ENCODE results near the gene HCRTR1.

HCRTR1 gene

GRCh38 chr1:31654474-31654776 is 36.9 kb downstream of the HCRTR1 start:
- Mint-ChIP-seq H3K4me1 (ENCODE audit: low read depth) (no peaks in the 10 kb centered on the region), H3K9me3 (no peaks in the 10 kb centered on the region), H3K27me3 (ENCODE audit: low read depth) (peaks cover 16% of the 10 kb centered on the region), H3K36me3 (ENCODE audit: low read depth) (no peaks in the 10 kb centered on the region), H3K27ac (no peak overlapping the region), H3K4me3 (no peak overlapping the region)

- H3K27ac Mint-ChIP-seq = no peak overlapping the region
- no peak overlapping the region for H3K4me3 Mint-ChIP-seq
- H3K4me1 Mint-ChIP-seq (ENCODE audit: low read depth) = no peaks in the 10 kb centered on the region
- H3K9me3 Mint-ChIP-seq = no peaks in the 10 kb centered on the region
- H3K27me3 Mint-ChIP-seq (ENCODE audit: low read depth) = peaks cover 14% of the 10 kb centered on the region
- H3K36me3 Mint-ChIP-seq (ENCODE audit: low read depth) = no peaks in the 10 kb centered on the region
Measured at GRCh38 chr1:31655104-31655503, 37.6 kb downstream of the HCRTR1 start.

GRCh38 chr1:31655756-31656155 is 38.3 kb downstream of the HCRTR1 start:
- H3K4me3 Mint-ChIP-seq = no peak overlapping the region
- no peak overlapping the region for H3K27ac Mint-ChIP-seq
- no peaks in the 10 kb centered on the region for H3K36me3 Mint-ChIP-seq (ENCODE audit: low read depth)
- no peaks in the 10 kb centered on the region for H3K4me1 Mint-ChIP-seq (ENCODE audit: low read depth)
- no peaks in the 10 kb centered on the region for H3K9me3 Mint-ChIP-seq
- peaks cover 8% of the 10 kb centered on the region for H3K27me3 Mint-ChIP-seq (ENCODE audit: low read depth)

- Mint-ChIP-seq H3K4me3 (no peak overlapping the region), H3K27me3 (ENCODE audit: low read depth) (peaks cover 7% of the 10 kb centered on the region), H3K27ac (no peak overlapping the region), H3K9me3 (no peaks in the 10 kb centered on the region), H3K4me1 (ENCODE audit: low read depth) (no peaks in the 10 kb centered on the region), H3K36me3 (ENCODE audit: low read depth) (no peaks in the 10 kb centered on the region)
Measured at GRCh38 chr1:31657020-31657804, 39.7 kb downstream of the HCRTR1 start.

- Mint-ChIP-seq H3K4me3 (no peak overlapping the region), H3K27me3 (ENCODE audit: low read depth) (peaks cover 11% of the 10 kb centered on the region), H3K27ac (no peak overlapping the region), H3K9me3 (no peaks in the 10 kb centered on the region), H3K4me1 (ENCODE audit: low read depth) (no peaks in the 10 kb centered on the region), H3K36me3 (ENCODE audit: low read depth) (no peaks in the 10 kb centered on the region)
Measured at GRCh38 chr1:31657972-31658510, 40.6 kb downstream of the HCRTR1 start.

- H3K4me1 Mint-ChIP-seq (ENCODE audit: low read depth) = no peaks in the 10 kb centered on the region
- no peak overlapping the region for H3K4me3 Mint-ChIP-seq
- no peaks in the 10 kb centered on the region for H3K9me3 Mint-ChIP-seq
- H3K27me3 Mint-ChIP-seq (ENCODE audit: low read depth) = peaks cover 12% of the 10 kb centered on the region
- H3K36me3 Mint-ChIP-seq (ENCODE audit: low read depth) = no peaks in the 10 kb centered on the region
- H3K27ac Mint-ChIP-seq = no peak overlapping the region
Measured at GRCh38 chr1:31658721-31659120, 41.2 kb downstream of the HCRTR1 start.

GRCh38 chr1:31659889-31660288 is 42.4 kb downstream of the HCRTR1 start:
- H3K27me3 Mint-ChIP-seq (ENCODE audit: low read depth) = peaks cover 12% of the 10 kb centered on the region
- no peaks in the 10 kb centered on the region for H3K9me3 Mint-ChIP-seq
- no peaks in the 10 kb centered on the region for H3K36me3 Mint-ChIP-seq (ENCODE audit: low read depth)
- H3K4me1 Mint-ChIP-seq (ENCODE audit: low read depth) = no peaks in the 10 kb centered on the region
- H3K4me3 Mint-ChIP-seq = no peak overlapping the region
- no peak overlapping the region for H3K27ac Mint-ChIP-seq

GRCh38 chr1:31660871-31661455 is 43.5 kb downstream of the HCRTR1 start:
- H3K4me1 Mint-ChIP-seq (ENCODE audit: low read depth) = no peaks in the 10 kb centered on the region
- peaks cover 5% of the 10 kb centered on the region for H3K27me3 Mint-ChIP-seq (ENCODE audit: low read depth)
- no peaks in the 10 kb centered on the region for H3K9me3 Mint-ChIP-seq
- no peak overlapping the region for H3K27ac Mint-ChIP-seq
- no peaks in the 10 kb centered on the region for H3K36me3 Mint-ChIP-seq (ENCODE audit: low read depth)
- no peak overlapping the region for H3K4me3 Mint-ChIP-seq

- Mint-ChIP-seq H3K4me3 (no peak overlapping the region), H3K4me1 (ENCODE audit: low read depth) (no peaks in the 10 kb centered on the region), H3K9me3 (no peaks in the 10 kb centered on the region), H3K36me3 (ENCODE audit: low read depth) (no peaks in the 10 kb centered on the region), H3K27ac (no peak overlapping the region), H3K27me3 (ENCODE audit: low read depth) (peaks cover 5% of the 10 kb centered on the region)
Measured at GRCh38 chr1:31661856-31662255, 44.4 kb downstream of the HCRTR1 start.

- Mint-ChIP-seq H3K4me1 (ENCODE audit: low read depth) (no peaks in the 10 kb centered on the region), H3K27ac (no peak overlapping the region), H3K27me3 (ENCODE audit: low read depth) (peaks cover 5% of the 10 kb centered on the region), H3K9me3 (no peaks in the 10 kb centered on the region), H3K4me3 (no peak overlapping the region), H3K36me3 (ENCODE audit: low read depth) (no peaks in the 10 kb centered on the region)
Measured at GRCh38 chr1:31662463-31662862, 45.0 kb downstream of the HCRTR1 start.

GRCh38 chr1:31663622-31664452 is 46.3 kb downstream of the HCRTR1 start:
- H3K36me3 Mint-ChIP-seq (ENCODE audit: low read depth) = no peaks in the 10 kb centered on the region
- H3K27ac Mint-ChIP-seq = no peak overlapping the region
- H3K4me1 Mint-ChIP-seq (ENCODE audit: low read depth) = no peaks in the 10 kb centered on the region
- no peaks in the 10 kb centered on the region for H3K9me3 Mint-ChIP-seq
- peaks cover 5% of the 10 kb centered on the region for H3K27me3 Mint-ChIP-seq (ENCODE audit: low read depth)
- no peak overlapping the region for H3K4me3 Mint-ChIP-seq

- Mint-ChIP-seq H3K27me3 (ENCODE audit: low read depth) (peaks cover 9% of the 10 kb centered on the region), H3K27ac (no peak overlapping the region), H3K36me3 (ENCODE audit: low read depth) (no peaks in the 10 kb centered on the region), H3K4me3 (no peak overlapping the region), H3K4me1 (ENCODE audit: low read depth) (peaks cover 3% of the 10 kb centered on the region), H3K9me3 (no peaks in the 10 kb centered on the region)
Measured at GRCh38 chr1:31664528-31664927, 47.0 kb downstream of the HCRTR1 start.

GRCh38 chr1:31665234-31665878 is 47.9 kb downstream of the HCRTR1 start:
- Mint-ChIP-seq H3K4me3 (no peak overlapping the region), H3K27me3 (ENCODE audit: low read depth) (peaks cover 18% of the 10 kb centered on the region), H3K9me3 (no peaks in the 10 kb centered on the region), H3K36me3 (ENCODE audit: low read depth) (no peaks in the 10 kb centered on the region), H3K4me1 (ENCODE audit: low read depth) (peaks cover 9% of the 10 kb centered on the region), H3K27ac (no peak overlapping the region)

- Mint-ChIP-seq H3K4me1 (ENCODE audit: low read depth) (peaks cover 9% of the 10 kb centered on the region), H3K9me3 (no peaks in the 10 kb centered on the region), H3K4me3 (no peak overlapping the region), H3K27me3 (ENCODE audit: low read depth) (peaks cover 25% of the 10 kb centered on the region), H3K27ac (no peak overlapping the region), H3K36me3 (ENCODE audit: low read depth) (no peaks in the 10 kb centered on the region)
Measured at GRCh38 chr1:31666263-31666963, 48.9 kb downstream of the HCRTR1 start.
